ENCODE data around the gene RET. TPM values are rescaled to one million over a fixed set of nuclear protein-coding genes. Genes with fewer than 3 reads are reported as not detected.

RET gene
- total and polyA plus RNA-seq, 2 experiments from 2014 or later = 0.50 TPM; not detected in 1

- Histone ChIP-seq H4K20me1 (ENCODE audit: insufficient read depth, poor library complexity, severe bottlenecking) (no peaks in the 10 kb centered on the region), H3K9me3 (ENCODE audit: low read depth) (no peaks in the 10 kb centered on the region), H3K36me3 (replicated peaks; ENCODE audit: insufficient read depth, low read depth) (no peaks in the 10 kb centered on the region), H3K79me2 (no peaks in the 10 kb centered on the region), H3K4me2 (no peak overlapping the region), H2AFZ (no peak overlapping the region), H3K4me1 (ENCODE audit: insufficient read depth) (peaks cover 2% of the 10 kb centered on the region), H3K9me2 (replicated peaks; ENCODE audit: insufficient read depth) (no peaks in the 10 kb centered on the region), H3K27ac (no peak overlapping the region), H3K4me3 (no peak overlapping the region), H3K27me3 (no peaks in the 10 kb centered on the region)
- TF ChIP-seq CTCF (IDR thresholded peaks at IDR 0.05; ENCODE audit: poor library complexity) = no peak
- TF ChIP-seq EZH2 (IDR thresholded peaks at IDR 0.05; ENCODE audit: borderline replicate concordance) = no peak
- no peak for TF ChIP-seq EZH2phosphoT487 (IDR thresholded peaks at IDR 0.05; ENCODE audit: low read depth, severe bottlenecking, unreplicated experiment)
- WGBS (ENCODE audit: low lambda C conversion rate, missing lambda C conversion rate) = 79% methylated on average over 11 of the region's 11 CpGs
- DNase-seq (ENCODE audit: low spot score) = no peak
Measured at GRCh38 chr10:43045631-43046287, 31.1 kb upstream of the RET start.

GRCh38 chr10:43046288-43046991 is 30.4 kb upstream of the RET start:
- Histone ChIP-seq H3K27ac (no peak overlapping the region), H3K9me2 (replicated peaks; ENCODE audit: insufficient read depth) (no peaks in the 10 kb centered on the region), H3K9me3 (ENCODE audit: low read depth) (no peaks in the 10 kb centered on the region), H3K36me3 (replicated peaks; ENCODE audit: insufficient read depth, low read depth) (no peaks in the 10 kb centered on the region), H2AFZ (no peak overlapping the region), H3K79me2 (no peaks in the 10 kb centered on the region), H3K4me2 (no peak overlapping the region), H3K4me3 (no peak overlapping the region), H3K27me3 (peaks cover 1% of the 10 kb centered on the region), H3K4me1 (ENCODE audit: insufficient read depth) (peaks cover 2% of the 10 kb centered on the region), H4K20me1 (ENCODE audit: insufficient read depth, poor library complexity, severe bottlenecking) (no peaks in the 10 kb centered on the region)
- WGBS (ENCODE audit: low lambda C conversion rate, missing lambda C conversion rate) = 86% methylated on average over 14 of the region's 14 CpGs
- no peak for DNase-seq (ENCODE audit: low spot score)
- no peak for TF ChIP-seq CTCF (IDR thresholded peaks at IDR 0.05; ENCODE audit: poor library complexity)
- TF ChIP-seq EZH2 (IDR thresholded peaks at IDR 0.05; ENCODE audit: borderline replicate concordance) = no peak
- TF ChIP-seq EZH2phosphoT487 (IDR thresholded peaks at IDR 0.05; ENCODE audit: low read depth, severe bottlenecking, unreplicated experiment) = no peak

- Histone ChIP-seq H3K4me1 (ENCODE audit: insufficient read depth) (peaks cover 2% of the 10 kb centered on the region), H3K27ac (no peak overlapping the region), H3K9me3 (ENCODE audit: low read depth) (no peaks in the 10 kb centered on the region), H3K9me2 (replicated peaks; ENCODE audit: insufficient read depth) (no peaks in the 10 kb centered on the region), H3K79me2 (no peaks in the 10 kb centered on the region), H3K36me3 (replicated peaks; ENCODE audit: insufficient read depth, low read depth) (no peaks in the 10 kb centered on the region), H3K4me2 (no peak overlapping the region), H4K20me1 (ENCODE audit: insufficient read depth, poor library complexity, severe bottlenecking) (no peaks in the 10 kb centered on the region), H3K4me3 (no peak overlapping the region), H2AFZ (no peak overlapping the region), H3K27me3 (peaks cover 3% of the 10 kb centered on the region)
- WGBS (ENCODE audit: low lambda C conversion rate, missing lambda C conversion rate) = 92% methylated on average over 8 of the region's 8 CpGs
- no peak for DNase-seq (ENCODE audit: low spot score)
- TF ChIP-seq EZH2phosphoT487 (IDR thresholded peaks at IDR 0.05; ENCODE audit: low read depth, severe bottlenecking, unreplicated experiment) (no peak), EZH2 (IDR thresholded peaks at IDR 0.05; ENCODE audit: borderline replicate concordance) (no peak), CTCF (IDR thresholded peaks at IDR 0.05; ENCODE audit: poor library complexity) (no peak)
Measured at GRCh38 chr10:43047288-43047970, 29.4 kb upstream of the RET start.

Measured in hepatocyte (in vitro differentiated cells).